SK-N-SH treated with all-trans-retinoic acid at 6 μM for 48 hours (cell line): Measurements from ENCODE around the gene KPNB1.

Experiments used
- ATAC-seq: fragments of 200-7000 bp; cut with Tn5 transposase; 3 replicates; pipeline ENCODE4 v1.9.1; 2020; ENCODE audit warnings: mild to moderate bottlenecking, moderate library complexity
- ARNTL ChIP-seq: fragments of 450-650 bp; formaldehyde crosslinking; IDR thresholded peaks from 2 replicates; pipeline ENCODE4 v1.5.0; 2020; ENCODE audit warnings: low read depth, mild to moderate bottlenecking, moderate library complexity, borderline replicate concordance
- BACH2 ChIP-seq: fragments of 250-450 bp; sonication (Bioruptor Pico); IDR thresholded peaks from 2 replicates; pipeline ENCODE4 v1.9.0; 2021; ENCODE audit warnings: mild to moderate bottlenecking, borderline replicate concordance
- CSDC2 ChIP-seq: fragments of 250-450 bp; sonication (Bioruptor Pico); IDR thresholded peaks from 2 replicates; pipeline ENCODE4 v1.5.0; 2020; ENCODE audit warnings: mild to moderate bottlenecking, moderate library complexity
- ESRRG ChIP-seq: fragments of 250-450 bp; sonication (Bioruptor Pico); IDR thresholded peaks from 2 replicates; pipeline ENCODE4 v1.6.1; 2021; ENCODE audit warnings: mild to moderate bottlenecking
- GLIS3 ChIP-seq: fragments of 250-450 bp; sonication (Bioruptor Pico); IDR thresholded peaks from 2 replicates; pipeline ENCODE4 v1.5.0; 2020; ENCODE audit warnings: mild to moderate bottlenecking, moderate library complexity
- ISL1 ChIP-seq: fragments of 250-450 bp; sonication (Bioruptor Pico); IDR thresholded peaks from 2 replicates; pipeline ENCODE4 v2.1.2; 2022; ENCODE audit warnings: mild to moderate bottlenecking, moderate library complexity
- OSR1 ChIP-seq: fragments of 250-450 bp; sonication (Bioruptor Pico); IDR thresholded peaks from 2 replicates; pipeline ENCODE4 v1.8.0; 2022; ENCODE audit warnings: moderate library complexity, mild to moderate bottlenecking, inconsistent platforms
- PPARA ChIP-seq: fragments of 250-450 bp; sonication (Bioruptor Pico); IDR thresholded peaks from 2 replicates; pipeline ENCODE4 v1.5.0; 2020; ENCODE audit warnings: mild to moderate bottlenecking, borderline replicate concordance
- RARB ChIP-seq: fragments of 250-450 bp; sonication (Bioruptor Pico); IDR thresholded peaks from 2 replicates; pipeline ENCODE4 v1.8.0; 2021; ENCODE audit warnings: mild to moderate bottlenecking, moderate library complexity
- SNAI2 ChIP-seq: fragments of 250-450 bp; sonication (Bioruptor Pico); IDR thresholded peaks from 2 replicates; pipeline ENCODE4 v1.5.0; 2020; ENCODE audit warnings: mild to moderate bottlenecking, moderate library complexity
- TCF4 ChIP-seq: fragments of 250-450 bp; sonication (Bioruptor Pico); IDR thresholded peaks from 2 replicates; pipeline ENCODE4 v1.8.0; 2021; ENCODE audit warnings: mild to moderate bottlenecking, moderate library complexity, borderline replicate concordance
- TOX ChIP-seq: fragments of 250-450 bp; sonication (Bioruptor Pico); IDR thresholded peaks from 2 replicates; pipeline ENCODE4 v1.8.0; 2021; ENCODE audit warnings: mild to moderate bottlenecking, moderate library complexity, borderline replicate concordance
- ZC3H10 ChIP-seq: fragments of 250-450 bp; sonication (Bioruptor Pico); IDR thresholded peaks from 2 replicates; pipeline ENCODE4 v1.5.1; 2021; ENCODE audit warnings: mild to moderate bottlenecking, moderate library complexity
- ZFP3 ChIP-seq: fragments of 250-450 bp; sonication (Bioruptor Pico); IDR thresholded peaks from 2 replicates; pipeline ENCODE4 v1.5.0; 2020; ENCODE audit warnings: mild to moderate bottlenecking, moderate library complexity
- ZFP30 ChIP-seq: fragments of 450-650 bp; formaldehyde crosslinking; IDR thresholded peaks from 2 replicates; pipeline ENCODE4 v1.5.0; 2022; ENCODE audit warnings: mild to moderate bottlenecking, moderate library complexity
- ZNF565 ChIP-seq: fragments of 450-650 bp; formaldehyde crosslinking; conservative IDR thresholded peaks from 2 replicates; pipeline ENCODE4 v1.5.0; 2020; ENCODE audit warnings: low read depth, mild to moderate bottlenecking, moderate library complexity
- ZNF70 ChIP-seq: fragments of 450-650 bp; formaldehyde crosslinking; IDR thresholded peaks from 2 replicates; pipeline ENCODE4 v1.5.0; 2020; ENCODE audit warnings: mild to moderate bottlenecking, moderate library complexity
- TF ChIP-seq, protein P1 (sequence below): fragments of 250-450 bp; sonication (Bioruptor Pico); IDR thresholded peaks from 2 replicates; pipeline ENCODE4 v1.5.1; 2021; ENCODE audit warnings: mild to moderate bottlenecking, moderate library complexity
- TF ChIP-seq, protein P2 (sequence below): fragments of 250-450 bp; sonication (Bioruptor Pico); IDR thresholded peaks from 2 replicates; pipeline ENCODE4 v1.8.0; 2020; ENCODE audit warnings: mild to moderate bottlenecking, moderate library complexity, borderline replicate concordance
- TF ChIP-seq, protein P3 (sequence below): fragments of 250-450 bp; sonication (Bioruptor Pico); IDR thresholded peaks from 2 replicates; pipeline ENCODE4 v1.8.0; 2021; ENCODE audit warnings: low read depth, mild to moderate bottlenecking, moderate library complexity, borderline replicate concordance
- TF ChIP-seq, protein P4 (sequence below): fragments of 250-450 bp; sonication (Bioruptor Pico); IDR thresholded peaks from 2 replicates; pipeline ENCODE4 v1.5.0; 2020; ENCODE audit warnings: mild to moderate bottlenecking, moderate library complexity
- TF ChIP-seq, protein P5 (sequence below): fragments of 250-450 bp; sonication (Bioruptor Pico); IDR thresholded peaks from 2 replicates; pipeline ENCODE4 v1.5.1; 2020; ENCODE audit warnings: low read depth, mild to moderate bottlenecking, moderate library complexity

The KPNB1 gene

DNA sequence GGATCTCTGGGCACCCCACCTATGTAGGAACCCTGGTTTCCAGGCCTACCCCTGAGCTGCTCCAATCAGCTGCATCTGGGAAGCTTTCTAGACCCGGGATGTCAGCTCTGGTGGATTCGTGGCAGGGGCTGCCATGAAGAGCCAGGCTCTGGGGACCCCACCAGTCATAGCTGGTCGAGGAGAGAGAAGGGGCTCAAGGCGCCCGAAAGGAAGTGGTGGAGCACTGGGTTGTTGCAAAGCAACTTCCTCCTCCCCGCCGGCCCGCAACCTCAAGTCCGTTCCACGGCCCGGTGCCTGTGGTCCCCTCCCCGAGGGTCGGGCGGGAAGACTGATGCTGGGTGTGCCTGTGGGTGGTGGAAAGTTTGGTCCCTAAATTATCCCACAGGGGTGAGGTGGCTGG, 54.4 kb downstream of the KPNB1 start (continued):
- TF ChIP-seq, protein P1, sequence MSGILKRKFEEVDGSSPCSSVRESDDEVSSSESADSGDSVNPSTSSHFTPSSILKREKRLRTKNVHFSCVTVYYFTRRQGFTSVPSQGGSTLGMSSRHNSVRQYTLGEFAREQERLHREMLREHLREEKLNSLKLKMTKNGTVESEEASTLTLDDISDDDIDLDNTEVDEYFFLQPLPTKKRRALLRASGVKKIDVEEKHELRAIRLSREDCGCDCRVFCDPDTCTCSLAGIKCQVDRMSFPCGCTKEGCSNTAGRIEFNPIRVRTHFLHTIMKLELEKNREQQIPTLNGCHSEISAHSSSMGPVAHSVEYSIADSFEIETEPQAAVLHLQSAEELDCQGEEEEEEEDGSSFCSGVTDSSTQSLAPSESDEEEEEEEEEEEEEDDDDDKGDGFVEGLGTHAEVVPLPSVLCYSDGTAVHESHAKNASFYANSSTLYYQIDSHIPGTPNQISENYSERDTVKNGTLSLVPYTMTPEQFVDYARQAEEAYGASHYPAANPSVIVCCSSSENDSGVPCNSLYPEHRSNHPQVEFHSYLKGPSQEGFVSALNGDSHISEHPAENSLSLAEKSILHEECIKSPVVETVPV (CRISPR knock-in tag) = no peak
- no peak for TF ChIP-seq ZNF70
- no peak for TF ChIP-seq SNAI2 (CRISPR knock-in tag)
- TF ChIP-seq ARNTL = no peak
- no peak for TF ChIP-seq PPARA (CRISPR knock-in tag)
- TF ChIP-seq TCF4 = no peak
- no peak for TF ChIP-seq OSR1 (CRISPR knock-in tag)
- TF ChIP-seq, all 23 proteins: peak for 0

DNA sequence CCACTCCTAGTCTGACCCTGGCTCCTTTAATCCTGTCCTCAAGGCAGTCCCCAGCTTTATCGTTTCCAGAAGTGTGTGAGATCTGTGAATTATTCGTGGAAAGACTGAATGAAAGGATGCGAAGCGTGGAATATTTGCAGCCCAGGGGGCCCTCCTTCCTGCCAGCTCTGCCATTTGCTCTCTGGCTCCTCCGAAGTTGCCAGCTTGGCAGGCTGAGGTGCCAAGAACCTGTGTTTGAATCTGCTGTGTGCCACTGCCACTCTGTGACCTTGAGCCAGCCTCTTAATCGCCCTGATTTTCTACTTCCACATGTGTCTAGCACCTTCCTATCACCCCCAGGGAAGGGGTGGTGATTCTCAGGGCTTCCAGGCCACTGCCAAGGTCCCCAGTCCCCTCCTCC, 55.0 kb downstream of the KPNB1 start:
- ATAC-seq = no peak
- no peak for TF ChIP-seq ESRRG (CRISPR knock-in tag)
- TF ChIP-seq ZC3H10 (CRISPR knock-in tag) = no peak
- no peak for TF ChIP-seq TCF4
- TF ChIP-seq TOX (CRISPR knock-in tag) = no peak
- TF ChIP-seq, protein P1 (CRISPR knock-in tag) = no peak
- no peak for TF ChIP-seq RARB
- no peak for TF ChIP-seq ISL1 (CRISPR knock-in tag)
- TF ChIP-seq OSR1 (CRISPR knock-in tag) = no peak
- TF ChIP-seq BACH2 = no peak
- TF ChIP-seq, protein P2, sequence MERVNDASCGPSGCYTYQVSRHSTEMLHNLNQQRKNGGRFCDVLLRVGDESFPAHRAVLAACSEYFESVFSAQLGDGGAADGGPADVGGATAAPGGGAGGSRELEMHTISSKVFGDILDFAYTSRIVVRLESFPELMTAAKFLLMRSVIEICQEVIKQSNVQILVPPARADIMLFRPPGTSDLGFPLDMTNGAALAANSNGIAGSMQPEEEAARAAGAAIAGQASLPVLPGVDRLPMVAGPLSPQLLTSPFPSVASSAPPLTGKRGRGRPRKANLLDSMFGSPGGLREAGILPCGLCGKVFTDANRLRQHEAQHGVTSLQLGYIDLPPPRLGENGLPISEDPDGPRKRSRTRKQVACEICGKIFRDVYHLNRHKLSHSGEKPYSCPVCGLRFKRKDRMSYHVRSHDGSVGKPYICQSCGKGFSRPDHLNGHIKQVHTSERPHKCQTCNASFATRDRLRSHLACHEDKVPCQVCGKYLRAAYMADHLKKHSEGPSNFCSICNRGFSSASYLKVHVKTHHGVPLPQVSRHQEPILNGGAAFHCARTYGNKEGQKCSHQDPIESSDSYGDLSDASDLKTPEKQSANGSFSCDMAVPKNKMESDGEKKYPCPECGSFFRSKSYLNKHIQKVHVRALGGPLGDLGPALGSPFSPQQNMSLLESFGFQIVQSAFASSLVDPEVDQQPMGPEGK (CRISPR knock-in tag) = no peak
- TF ChIP-seq CSDC2 (CRISPR knock-in tag) = no peak
- TF ChIP-seq, protein P3, sequence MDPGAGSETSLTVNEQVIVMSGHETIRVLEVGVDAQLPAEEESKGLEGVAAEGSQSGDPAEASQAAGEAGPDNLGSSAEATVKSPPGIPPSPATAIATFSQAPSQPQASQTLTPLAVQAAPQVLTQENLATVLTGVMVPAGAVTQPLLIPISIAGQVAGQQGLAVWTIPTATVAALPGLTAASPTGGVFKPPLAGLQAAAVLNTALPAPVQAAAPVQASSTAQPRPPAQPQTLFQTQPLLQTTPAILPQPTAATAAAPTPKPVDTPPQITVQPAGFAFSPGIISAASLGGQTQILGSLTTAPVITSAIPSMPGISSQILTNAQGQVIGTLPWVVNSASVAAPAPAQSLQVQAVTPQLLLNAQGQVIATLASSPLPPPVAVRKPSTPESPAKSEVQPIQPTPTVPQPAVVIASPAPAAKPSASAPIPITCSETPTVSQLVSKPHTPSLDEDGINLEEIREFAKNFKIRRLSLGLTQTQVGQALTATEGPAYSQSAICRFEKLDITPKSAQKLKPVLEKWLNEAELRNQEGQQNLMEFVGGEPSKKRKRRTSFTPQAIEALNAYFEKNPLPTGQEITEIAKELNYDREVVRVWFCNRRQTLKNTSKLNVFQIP (CRISPR knock-in tag) = no peak
- TF ChIP-seq GLIS3 = no peak
- TF ChIP-seq, protein P4, sequence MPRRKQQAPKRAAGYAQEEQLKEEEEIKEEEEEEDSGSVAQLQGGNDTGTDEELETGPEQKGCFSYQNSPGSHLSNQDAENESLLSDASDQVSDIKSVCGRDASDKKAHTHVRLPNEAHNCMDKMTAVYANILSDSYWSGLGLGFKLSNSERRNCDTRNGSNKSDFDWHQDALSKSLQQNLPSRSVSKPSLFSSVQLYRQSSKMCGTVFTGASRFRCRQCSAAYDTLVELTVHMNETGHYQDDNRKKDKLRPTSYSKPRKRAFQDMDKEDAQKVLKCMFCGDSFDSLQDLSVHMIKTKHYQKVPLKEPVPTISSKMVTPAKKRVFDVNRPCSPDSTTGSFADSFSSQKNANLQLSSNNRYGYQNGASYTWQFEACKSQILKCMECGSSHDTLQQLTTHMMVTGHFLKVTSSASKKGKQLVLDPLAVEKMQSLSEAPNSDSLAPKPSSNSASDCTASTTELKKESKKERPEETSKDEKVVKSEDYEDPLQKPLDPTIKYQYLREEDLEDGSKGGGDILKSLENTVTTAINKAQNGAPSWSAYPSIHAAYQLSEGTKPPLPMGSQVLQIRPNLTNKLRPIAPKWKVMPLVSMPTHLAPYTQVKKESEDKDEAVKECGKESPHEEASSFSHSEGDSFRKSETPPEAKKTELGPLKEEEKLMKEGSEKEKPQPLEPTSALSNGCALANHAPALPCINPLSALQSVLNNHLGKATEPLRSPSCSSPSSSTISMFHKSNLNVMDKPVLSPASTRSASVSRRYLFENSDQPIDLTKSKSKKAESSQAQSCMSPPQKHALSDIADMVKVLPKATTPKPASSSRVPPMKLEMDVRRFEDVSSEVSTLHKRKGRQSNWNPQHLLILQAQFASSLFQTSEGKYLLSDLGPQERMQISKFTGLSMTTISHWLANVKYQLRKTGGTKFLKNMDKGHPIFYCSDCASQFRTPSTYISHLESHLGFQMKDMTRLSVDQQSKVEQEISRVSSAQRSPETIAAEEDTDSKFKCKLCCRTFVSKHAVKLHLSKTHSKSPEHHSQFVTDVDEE (CRISPR knock-in tag) = no peak
- TF ChIP-seq ARNTL = no peak
- no peak for TF ChIP-seq ZNF565

DNA sequence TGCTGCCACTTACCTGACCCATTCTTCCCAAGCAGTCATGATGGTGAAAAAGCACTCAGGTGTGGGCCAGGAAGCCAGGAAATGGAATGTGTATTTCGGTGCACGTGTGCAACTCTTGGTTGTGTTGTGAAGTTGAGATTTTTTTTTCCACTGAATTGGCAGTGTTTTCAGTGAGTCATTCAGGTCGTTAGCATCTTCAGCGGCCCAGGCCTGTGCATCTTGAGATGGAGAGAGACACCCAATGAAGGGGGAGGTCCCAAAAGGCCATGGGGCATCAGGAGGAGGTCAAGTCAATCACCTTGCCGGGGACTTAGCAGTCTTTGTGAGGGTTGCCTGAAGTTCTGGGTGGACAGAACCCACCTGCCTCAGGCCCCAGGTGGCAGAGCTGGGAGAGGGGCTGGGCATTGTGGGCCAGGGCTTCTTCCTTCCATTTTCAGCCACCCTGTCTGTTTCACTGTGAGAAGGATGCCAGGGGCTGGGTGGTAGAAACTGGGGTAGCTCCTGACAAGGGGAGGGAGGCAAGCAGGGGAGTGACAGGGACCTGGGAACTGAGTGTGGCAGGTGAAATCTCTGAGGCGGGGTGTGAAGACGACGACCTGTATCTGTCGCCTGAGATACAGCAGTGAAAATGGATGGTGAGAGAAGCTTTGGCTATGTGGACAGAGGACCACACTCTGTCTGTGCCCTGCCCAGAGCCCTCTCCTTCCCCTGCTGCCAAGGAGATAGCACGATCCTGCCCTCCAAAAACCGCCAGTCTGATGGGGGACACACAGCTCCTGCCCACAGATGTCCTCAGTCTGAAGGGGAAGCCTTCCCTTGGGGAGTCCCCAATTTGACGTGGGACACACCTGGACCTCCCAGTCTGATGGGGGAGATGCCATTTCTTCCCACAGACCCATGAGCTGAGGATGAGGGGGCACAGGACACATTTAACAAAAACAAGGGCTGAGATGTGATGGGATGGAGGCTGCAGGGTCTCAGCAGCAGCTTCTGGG, 56.1 kb downstream of the KPNB1 start:
- no peak; the same call in 2 of the 3 replicates for ATAC-seq
- no peak for TF ChIP-seq OSR1 (CRISPR knock-in tag)
- TF ChIP-seq GLIS3 = no peak
- TF ChIP-seq, protein P3 (CRISPR knock-in tag) = no peak
- TF ChIP-seq, protein P1 (CRISPR knock-in tag) = no peak
- no peak for TF ChIP-seq ZNF565
- no peak for TF ChIP-seq ZNF70
- TF ChIP-seq, protein P5, sequence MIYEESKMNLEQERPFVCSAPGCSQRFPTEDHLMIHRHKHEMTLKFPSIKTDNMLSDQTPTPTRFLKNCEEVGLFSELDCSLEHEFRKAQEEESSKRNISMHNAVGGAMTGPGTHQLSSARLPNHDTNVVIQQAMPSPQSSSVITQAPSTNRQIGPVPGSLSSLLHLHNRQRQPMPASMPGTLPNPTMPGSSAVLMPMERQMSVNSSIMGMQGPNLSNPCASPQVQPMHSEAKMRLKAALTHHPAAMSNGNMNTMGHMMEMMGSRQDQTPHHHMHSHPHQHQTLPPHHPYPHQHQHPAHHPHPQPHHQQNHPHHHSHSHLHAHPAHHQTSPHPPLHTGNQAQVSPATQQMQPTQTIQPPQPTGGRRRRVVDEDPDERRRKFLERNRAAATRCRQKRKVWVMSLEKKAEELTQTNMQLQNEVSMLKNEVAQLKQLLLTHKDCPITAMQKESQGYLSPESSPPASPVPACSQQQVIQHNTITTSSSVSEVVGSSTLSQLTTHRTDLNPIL = no peak
- no peak for TF ChIP-seq ISL1 (CRISPR knock-in tag)
- TF ChIP-seq ZFP3 (CRISPR knock-in tag) = no peak
- no peak for TF ChIP-seq ZFP30
